Transverse colon (tissue), 4 donors: Measurements from ENCODE around the gene MYH10. TPM values are rescaled to one million over a fixed set of nuclear protein-coding genes. Genes with fewer than 3 reads are reported as not detected.

Experiments
- DNase-seq: peaks from one replicate; pipeline ENCODE4 v3.0.0-alpha.2; 2019
- H3K27ac ChIP-seq, 4 donors: fragments of 200-600 bp; sonication (generic); 2 replicates each; pipeline ENCODE4 v1.5.1; 2016 to 2018; ENCODE audit warnings: inconsistent platforms in 4 of 4
- H3K27me3 ChIP-seq: fragments of 200-600 bp; sonication (generic); 2 replicates; pipeline ENCODE4 v1.5.1; 2017; ENCODE audit warnings: inconsistent platforms
- H3K36me3 ChIP-seq, 4 donors: fragments of 200-600 bp; sonication (generic); 2 replicates each; pipeline ENCODE4 v1.5.1; 2017 to 2019; ENCODE audit warnings: inconsistent platforms in 4 of 4
- H3K4me1 ChIP-seq, 4 donors: fragments of 200-600 bp; sonication (generic); 2 replicates each; pipeline ENCODE4 v1.5.1; 2017 to 2020; ENCODE audit warnings: inconsistent platforms in 4 of 4
- H3K4me3 ChIP-seq, 4 donors: fragments of 200-600 bp; sonication (generic); 1 replicate in 1 of 4; 2 replicates in 3 of 4; pipeline versions ENCODE4 v1.5.1 to v1.6.1; 2017 to 2019; ENCODE audit warnings: inconsistent platforms in 4 of 4
- H3K9me3 ChIP-seq, 2 donors: fragments of 200-600 bp; sonication (generic); 2 replicates each; pipeline ENCODE4 v1.5.1; 2017 to 2019; ENCODE audit warnings: inconsistent platforms in 2 of 2
- CTCF ChIP-seq, 5 experiments: fragments of 200-600 bp in 3 of 5; fragments of 450-650 bp in 2 of 5; sonication (generic) in 3 of 5; IDR thresholded peaks; 1 replicate in 2 of 5; 2 replicates in 3 of 5; pipeline ENCODE4 v1.5.1; 2016 to 2017; ENCODE audit warnings: antibody characterized with exemption in 5 of 5, inconsistent platforms in 3 of 5, mild to moderate bottlenecking in 2 of 5, moderate library complexity in 1 of 5
- EP300 ChIP-seq: sonication (generic); formaldehyde crosslinking; IDR thresholded peaks from one replicate; pipeline ENCODE4 v1.6.1; 2017; ENCODE audit warnings: antibody characterized with exemption, low read depth
- POLR2A ChIP-seq: fragments of 450-650 bp; IDR thresholded peaks from one replicate; pipeline ENCODE4 v1.6.1; 2016; ENCODE audit warnings: antibody characterized with exemption, mild to moderate bottlenecking, moderate library complexity
- POLR2AphosphoS5 ChIP-seq, 3 donors: sonication (generic); formaldehyde crosslinking; IDR thresholded peaks; one replicate each; pipeline ENCODE4 v1.6.1; 2016; ENCODE audit warnings: antibody characterized with exemption in 3 of 3
- WGBS, 2 donors: methylation state at CpG; one replicate each; pipeline ENCODE4 v1.1.5; 2018; ENCODE audit warnings: low coverage in 1 of 2; 5-methylcytosine and 5-hydroxymethylcytosine counted together
- in situ Hi-C, 4 donors: fragments of 200-750 bp; cut with MboI; loops; one replicate each; pipeline versions ENCODE4 v1.15.0 to v1.15.1; 2017; ENCODE audit warnings: low sequenced_read_pairs in 3 of 4, low pct_ligation_motif_present in 1 of 4, low pct_unique_long_range_greater_than_20kb in 1 of 4
- intact Hi-C: fragments of 100-400 bp; cut with DNase I; formaldehyde crosslinking; loops from one replicate; pipeline ENCODE4 v1.15.1; 2023; ENCODE audit warnings: low total_unique reads
- total RNA-seq, 4 donors: library from RNA; depleted of rRNA; stranded (reverse); fragments of >200 nt; gene quantifications; one replicate each; pipeline ENCODE4 v1.1.0, GENCODE V29; 2016

Gene MYH10
- total RNA-seq, 4 donors from 2014 or later: 3.7 to 71.2 (median 8.3) TPM

GRCh38 chr17:8557176-8557806, 73.2 kb downstream of the MYH10 start:
- in situ Hi-C loops (no loop called here), intact Hi-C loops (no loop called here)
- Histone ChIP-seq H3K27me3 (no peaks in the 10 kb centered on the region), H3K9me3 (no peaks in the 10 kb centered on the region), H3K36me3 (no peaks in the 10 kb centered on the region), H3K4me3 (no peak overlapping the region), H3K4me1 (no peaks in the 10 kb centered on the region), H3K27ac (no peak overlapping the region)
- no peak for TF ChIP-seq POLR2A
- no peak for TF ChIP-seq CTCF (IDR thresholded peaks at IDR 0.05)
- WGBS, 2 donors: 80 to 90% methylated on average over 4 to 5 of the region's 5 CpGs
- DNase-seq: no peak

- no peak for DNase-seq
- Histone ChIP-seq H3K4me3 (no peak overlapping the region), H3K9me3 (no peaks in the 10 kb centered on the region), H3K27ac (no peak overlapping the region), H3K4me1 (no peaks in the 10 kb centered on the region), H3K27me3 (no peaks in the 10 kb centered on the region), H3K36me3 (no peaks in the 10 kb centered on the region)
- WGBS, 2 donors: 85 to 87% methylated on average over 9 of the region's 9 CpGs
- TF ChIP-seq POLR2AphosphoS5 (IDR thresholded peaks at IDR 0.05) (no peak), EP300 (no peak)
- in situ Hi-C loops: no loop called here
- intact Hi-C loops: no loop called here
Observed at GRCh38 chr17:8556074-8556473, 74.5 kb downstream of the MYH10 start.

GRCh38 chr17:8555062-8555461, 75.5 kb downstream of the MYH10 start:
- DNase-seq: no peak
- WGBS, 2 donors: 68 to 88% methylated on average over 1 of the region's 1 CpG
- no peaks in the 10 kb centered on the region for H3K27me3 ChIP-seq
- intact Hi-C loops (no loop called here), in situ Hi-C loops (no loop called here)
- H3K4me3 ChIP-seq: no peak overlapping the region
- no peaks in the 10 kb centered on the region for H3K9me3 ChIP-seq
- H3K27ac ChIP-seq: no peak overlapping the region
- H3K36me3 ChIP-seq: no peaks in the 10 kb centered on the region
- no peaks in the 10 kb centered on the region for H3K4me1 ChIP-seq
- TF ChIP-seq POLR2A (no peak), CTCF (IDR thresholded peaks at IDR 0.05) (no peak)

- intact Hi-C loops: no loop called here
- TF ChIP-seq CTCF (IDR thresholded peaks at IDR 0.05) (no peak), POLR2A (no peak), EP300 (no peak), POLR2AphosphoS5 (IDR thresholded peaks at IDR 0.05) (no peak)
- Histone ChIP-seq H3K9me3 (no peaks in the 10 kb centered on the region), H3K36me3 (no peaks in the 10 kb centered on the region), H3K4me3 (no peak overlapping the region), H3K27ac (no peak overlapping the region), H3K27me3 (no peaks in the 10 kb centered on the region), H3K4me1 (no peaks in the 10 kb centered on the region)
- 83 to 92% methylated on average over 1 to 9 of the region's 9 CpGs for WGBS, 2 donors
- no peak for DNase-seq
- in situ Hi-C loops: no loop called here
Observed at GRCh38 chr17:8552577-8553320, 77.8 kb downstream of the MYH10 start.
